T-cell (primary cell): ENCODE results near the gene APPBP2. TPM values are rescaled to one million over a fixed set of nuclear protein-coding genes. Genes with fewer than 3 reads are reported as not detected.
A peak's percentile ranks its signal among the peaks of the same experiment; 100 is the strongest.

Experiments used
- ATAC-seq, 4 experiments: fragments of 200-7000 bp in 3 of 4; fragments of 150-1000 bp in 1 of 4; cut with Tn5 transposase; replicated peaks in 1 of 4; 1 replicate in 3 of 4; 2 replicates in 1 of 4; pipeline ENCODE4 v1.10.0; 2021; ENCODE audit warnings: moderate library complexity in 3 of 4, mild to moderate bottlenecking in 2 of 4, moderate number of reproducible peaks in 1 of 4
- CTCF ChIA-PET, 2 donors: fragments of 300-600 bp; sonication (Branson Sonifier 250); formaldehyde crosslinking; loops; one replicate each; lab custom pipeline; 2022; ENCODE audit warnings: antibody characterized with exemption in 2 of 2; lab: Charles Lee
- POLR2A ChIA-PET, 2 donors: fragments of 300-600 bp; sonication (Branson Sonifier 250); formaldehyde crosslinking; loops; one replicate each; lab custom pipeline; 2022; ENCODE audit warnings: antibody characterized with exemption in 2 of 2; lab: Charles Lee
- DNase-seq, 35 experiments: peaks; one replicate each; pipeline versions ENCODE4 v3.0.0 to v3.0.0-alpha.2; 2013 to 2023
- H3K27ac ChIP-seq: one replicate; pipeline ENCODE4 v1.5.1; 2013; ENCODE audit warnings: low read length
- H3K27me3 ChIP-seq, 2 experiments: replicated peaks in 1 of 2; 1 replicate in 1 of 2; 2 replicates in 1 of 2; pipeline versions ENCODE4 v1.6.1 to v1.7.0; 2013; ENCODE audit warnings: low read length in 1 of 2, mixed read lengths in 1 of 2; ENCODE audit not compliant: control insufficient read depth in 2 of 2, insufficient read depth in 2 of 2; ENCODE audit errors: extremely low read depth in 1 of 2
- H3K36me3 ChIP-seq, 2 donors: 1 replicate in 1 of 2; 2 replicates in 1 of 2; pipeline versions ENCODE4 v1.6.1 to v1.7.0; 2013; ENCODE audit warnings: low read length in 1 of 2; ENCODE audit not compliant: control insufficient read depth in 2 of 2, insufficient read depth in 1 of 2; ENCODE audit errors: extremely low read depth in 1 of 2
- H3K4me1 ChIP-seq, 2 experiments: 1 replicate in 1 of 2; 2 replicates in 1 of 2; pipeline versions ENCODE4 v1.6.1 to v1.7.0; 2013; ENCODE audit warnings: low read length in 2 of 2, mixed read lengths in 1 of 2; ENCODE audit not compliant: insufficient read depth in 2 of 2, control insufficient read depth in 1 of 2; ENCODE audit errors: extremely low read depth in 1 of 2
- H3K4me3 ChIP-seq, 2 donors: 1 replicate in 1 of 2; 2 replicates in 1 of 2; pipeline versions ENCODE4 v1.5.1 to v1.7.0; 2013; ENCODE audit warnings: mild to moderate bottlenecking in 2 of 2, low read length in 1 of 2, moderate library complexity in 1 of 2; ENCODE audit not compliant: control insufficient read depth in 1 of 2; ENCODE audit errors: extremely low read depth in 1 of 2
- H3K9me3 ChIP-seq: 2 replicates; pipeline ENCODE4 v1.7.0; 2013
- H3K27ac Mint-ChIP-seq, 2 donors: one replicate each; pipeline ENCODE4 v1.8.0; 2020 to 2021; ENCODE audit warnings: mild to moderate bottlenecking in 2 of 2, mixed read lengths in 2 of 2
- H3K27me3 Mint-ChIP-seq, 2 donors: one replicate each; pipeline ENCODE4 v1.8.0; 2021 to 2022; ENCODE audit warnings: mixed read lengths in 2 of 2
- H3K36me3 Mint-ChIP-seq: one replicate; pipeline ENCODE4 v1.8.0; 2021; ENCODE audit warnings: mixed read lengths
- H3K4me1 Mint-ChIP-seq, 3 donors: one replicate each; pipeline ENCODE4 v1.8.0; 2020 to 2022; ENCODE audit warnings: mixed read lengths in 3 of 3, mild to moderate bottlenecking in 1 of 3
- H3K4me3 Mint-ChIP-seq, 3 donors: one replicate each; pipeline ENCODE4 v1.8.0; 2020 to 2022; ENCODE audit warnings: mild to moderate bottlenecking in 3 of 3, mixed read lengths in 3 of 3, moderate library complexity in 3 of 3
- H3K9me3 Mint-ChIP-seq, 3 donors: one replicate each; pipeline ENCODE4 v1.8.0; 2020 to 2022; ENCODE audit warnings: mixed read lengths in 3 of 3
- WGBS: methylation state at CpG from one replicate; pipeline ENCODE4 v1.1.5; 2013; ENCODE audit warnings: missing lambda C conversion rate; ENCODE audit not compliant: insufficient coverage; 5-methylcytosine and 5-hydroxymethylcytosine counted together
- total RNA-seq, 35 experiments: library from RNA in 6 of 35; stranded (reverse) in 6 of 35; fragments of 120-200 nt in 1 of 35; gene quantifications; one replicate each; pipeline versions ENCODE4 v1.2.1 to v1.2.4 and lab custom pipeline; 2013 to 2026

Gene APPBP2
- total RNA-seq, 5 donors from 2014 or later (not counting 1 experiment from before 2014, with no cell fraction given) = 32.2 to 42.0 (median 36.6) TPM

GRCh38 chr17:60527701-60528100 is 1.7 kb upstream of the APPBP2 start:
- no CpG with 5 or more reads among the region's 2 CpGs for WGBS
- H3K4me1 ChIP-seq = peaks cover 8 to 11% of the 10 kb centered on the region in 2 experiments
- ChIA-PET POLR2A (interaction anchor here in 1 of 2 donors (1.1 kb wide), 1 partner anchor 66 kb away, joined by 6 read pairs; no protein-coding TSS in a partner anchor), CTCF (interaction anchor here in 1 of 2 donors (1.1 kb wide), 1 partner anchor 136 kb away, joined by 5 read pairs; the partner anchor contains the start of gene USP32)
- no peak for DNase-seq
- Mint-ChIP-seq H3K9me3 (no peaks in the 10 kb centered on the region), H3K4me1 (peaks cover 34 to 39% (median 36%) of the 10 kb centered on the region in 3 donors), H3K27ac (no peak overlapping the region), H3K36me3 (no peaks in the 10 kb centered on the region), H3K4me3 (peak overlapping the region; percentile 31 to 97 (median 31)), H3K27me3 (peaks cover 0 to 6% of the 10 kb centered on the region in 2 donors)
- H3K27ac ChIP-seq = no peak overlapping the region
- no peak for ATAC-seq
- no peak overlapping the region for H3K4me3 ChIP-seq
- H3K9me3 ChIP-seq = no peaks in the 10 kb centered on the region
- peaks cover 0 to 4% of the 10 kb centered on the region in 2 experiments for H3K27me3 ChIP-seq
- H3K36me3 ChIP-seq = no peaks in the 10 kb centered on the region

- ATAC-seq = no peak
- Histone ChIP-seq H3K27ac (peak overlapping the region; percentile 93), H3K4me3 (peak overlapping the region; percentile 96 to 97), H3K4me1 (peaks cover 11 to 13% of the 10 kb centered on the region in 2 experiments), H3K36me3 (no peaks in the 10 kb centered on the region), H3K27me3 (peaks cover 0 to 4% of the 10 kb centered on the region in 2 experiments), H3K9me3 (no peaks in the 10 kb centered on the region)
- H3K36me3 Mint-ChIP-seq = no peaks in the 10 kb centered on the region
- ChIA-PET POLR2A (interaction anchor here in 1 of 2 donors (0.5 kb wide), 1 partner anchor 1184 kb away, joined by 4 read pairs; no protein-coding TSS in a partner anchor), CTCF (interaction anchor here (0.5 to 1.1 kb wide), 3 partner anchors 111 to 167 kb away, joined by 3 to 5 read pairs (median 5); partner anchors contain the start of gene USP32 (in 1 of the 2))
- no peaks in the 10 kb centered on the region for H3K9me3 Mint-ChIP-seq
- DNase-seq = no peak
- peak overlapping the region; percentile 97 to 100 (median 98) for H3K4me3 Mint-ChIP-seq
- H3K27me3 Mint-ChIP-seq = peaks cover 0 to 6% of the 10 kb centered on the region in 2 donors
- WGBS = no CpG with 5 or more reads among the region's 6 CpGs
- H3K4me1 Mint-ChIP-seq = peaks cover 43 to 49% (median 46%) of the 10 kb centered on the region in 3 donors
- H3K27ac Mint-ChIP-seq = peak overlapping the region; percentile 98
Measured at GRCh38 chr17:60526726-60527125, 684 bp upstream of the APPBP2 start.

- DNase-seq (no peak), ATAC-seq (no peak)
- peaks cover 0 to 3% of the 10 kb centered on the region in 2 donors for H3K36me3 ChIP-seq
- peak overlapping the region; percentile 93 for H3K27ac ChIP-seq
- POLR2A ChIA-PET = interaction anchor here (0.6 to 1.4 kb wide), 2 partner anchors 152 to 352 kb away, joined by 3 read pairs; partner anchors contain the start of gene BCAS3 (in 1 of the 2)
- Mint-ChIP-seq H3K36me3 (peaks cover 7% of the 10 kb centered on the region), H3K4me3 (peak overlapping the region; percentile 97 to 100 (median 98)), H3K27me3 (no peaks in the 10 kb centered on the region), H3K27ac (peak overlapping the region; percentile 98), H3K9me3 (no peaks in the 10 kb centered on the region), H3K4me1 (peaks cover 55 to 56% (median 56%) of the 10 kb centered on the region in 3 donors)
- CTCF ChIA-PET = no interaction called here
- peaks cover 11 to 13% of the 10 kb centered on the region in 2 experiments for H3K4me1 ChIP-seq
- WGBS = 2% methylated on average over 9 of the region's 11 CpGs
- H3K27me3 ChIP-seq = peaks cover 0 to 4% of the 10 kb centered on the region in 2 experiments
- H3K9me3 ChIP-seq = no peaks in the 10 kb centered on the region
- H3K4me3 ChIP-seq = peak overlapping the region; percentile 96 to 97
Measured at GRCh38 chr17:60525328-60525684, 736 bp downstream of the APPBP2 start.

GRCh38 chr17:60524463-60525327 is 1.3 kb downstream of the APPBP2 start:
- Mint-ChIP-seq H3K9me3 (no peaks in the 10 kb centered on the region), H3K4me3 (peak overlapping the region; percentile 97 to 100 (median 98)), H3K27me3 (no peaks in the 10 kb centered on the region), H3K4me1 (peaks cover 55 to 56% (median 56%) of the 10 kb centered on the region in 3 donors), H3K36me3 (peaks cover 7% of the 10 kb centered on the region), H3K27ac (peak overlapping the region; percentile 98)
- DNase-seq = no peak
- no peaks in the 10 kb centered on the region for H3K9me3 ChIP-seq
- H3K36me3 ChIP-seq = peaks cover 2 to 3% of the 10 kb centered on the region in 2 donors
- POLR2A ChIA-PET = interaction anchor here (0.6 to 1.4 kb wide), 3 partner anchors 153 to 351 kb away, joined by 3 to 16 read pairs (median 3); partner anchors contain the start of gene BCAS3 (in 1 of the 2)
- peak overlapping the region; percentile 7 for H3K27ac ChIP-seq
- H3K4me3 ChIP-seq = peak overlapping the region; percentile 96 to 97
- H3K4me1 ChIP-seq = peaks cover 11 to 13% of the 10 kb centered on the region in 2 experiments
- CTCF ChIA-PET = no interaction called here
- WGBS = no CpG with 5 or more reads among the region's 9 CpGs
- ATAC-seq = no peak
- peaks cover 0 to 4% of the 10 kb centered on the region in 2 experiments for H3K27me3 ChIP-seq

- Mint-ChIP-seq H3K36me3 (peaks cover 7% of the 10 kb centered on the region), H3K4me1 (peaks cover 57 to 59% (median 58%) of the 10 kb centered on the region in 3 donors), H3K4me3 (peak overlapping the region; percentile 97 to 100 (median 98)), H3K27ac (peak overlapping the region in 1 of 2 donors; percentile 45), H3K27me3 (no peaks in the 10 kb centered on the region), H3K9me3 (no peaks in the 10 kb centered on the region)
- Histone ChIP-seq H3K4me3 (no peak overlapping the region), H3K27ac (no peak overlapping the region), H3K4me1 (peaks cover 11 to 19% of the 10 kb centered on the region in 2 experiments), H3K9me3 (no peaks in the 10 kb centered on the region), H3K36me3 (peaks cover 2 to 10% of the 10 kb centered on the region in 2 donors), H3K27me3 (peaks cover 0 to 2% of the 10 kb centered on the region in 2 experiments)
- ATAC-seq (no peak), DNase-seq (no peak)
- CTCF ChIA-PET = no interaction called here
- WGBS = no CpG with 5 or more reads among the region's 1 CpG
- POLR2A ChIA-PET = interaction anchor here (0.6 to 1.4 kb wide), 4 partner anchors 82 to 1340 kb away, joined by 3 to 16 read pairs (median 6); partner anchors contain the start of genes BCAS3 (in 1 of the 2) and BRIP1 (in 1 of the 2)
Measured at GRCh38 chr17:60523822-60524221, 2.2 kb downstream of the APPBP2 start.
